ENCODE data around the gene AFAP1.

DNA sequence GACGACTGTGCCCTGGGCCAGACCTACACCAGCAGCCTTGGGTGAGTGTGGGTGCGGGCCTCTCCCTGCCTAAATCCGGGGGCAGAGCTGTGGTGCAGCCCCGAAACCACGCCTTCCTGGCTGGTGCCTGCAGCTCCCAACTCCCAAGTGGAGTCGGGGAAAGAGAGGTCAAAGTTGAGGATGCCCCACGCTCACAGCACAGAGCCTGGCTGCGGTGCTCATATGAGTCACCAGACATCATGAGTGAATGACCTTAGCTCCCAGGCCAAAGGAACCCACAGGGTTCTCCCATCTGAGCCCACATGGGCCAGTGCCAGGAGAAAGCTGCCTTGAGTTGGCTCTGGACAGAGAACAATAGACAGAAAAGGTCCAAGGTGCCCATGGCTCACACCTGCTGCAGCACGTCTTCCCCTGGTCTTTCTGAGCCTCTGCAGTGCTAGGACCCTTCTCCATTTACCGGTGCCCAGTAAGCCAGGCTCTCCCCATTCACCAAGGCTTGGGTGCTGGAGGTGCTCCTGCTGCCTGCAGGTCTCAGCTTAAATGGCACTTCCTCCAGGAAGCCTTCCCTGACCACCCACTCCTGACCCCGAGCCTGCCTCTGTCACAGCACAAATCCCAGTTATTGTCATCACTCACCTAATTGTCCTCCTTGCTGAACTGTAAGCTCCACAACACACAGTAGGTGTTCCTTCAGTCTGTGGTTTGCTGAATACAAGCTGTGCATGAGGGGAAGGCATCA lies 224.2 kb downstream of the AFAP1 start:
- TF ChIP-seq CTCF (IDR thresholded peaks at IDR 0.05) (no peak), POLR2A (IDR thresholded peaks at IDR 0.05) (no peak)

Measured in uterus (tissue), 2 donors.